ENCODE results near the gene CCDC24.

The CCDC24 gene

GRCh38 chr1:43960798-43961197 lies 30.6 kb upstream of the CCDC24 start:
- Histone ChIP-seq H2AFZ (ENCODE audit: low read length) (no peak overlapping the region), H3K9ac (ENCODE audit: low read length) (no peak overlapping the region), H3K4me2 (ENCODE audit: low read depth, low read length) (no peak overlapping the region), H3K4me1 (ENCODE audit: low read length) (no peaks in the 10 kb centered on the region), H3K9me2 (replicated peaks; ENCODE audit: insufficient read depth, low read length) (no peaks in the 10 kb centered on the region), H3F3A (ENCODE audit: insufficient read depth, low read length) (no peaks in the 10 kb centered on the region; the same call in 1 of the 2 replicates), H3K79me2 (ENCODE audit: low read length) (no peaks in the 10 kb centered on the region), H3K36me3 (replicated peaks; ENCODE audit: insufficient read depth, low read length) (no peaks in the 10 kb centered on the region), H3K4me3 (ENCODE audit: low read length) (no peak overlapping the region), H3K27ac (ENCODE audit: low read length) (no peak overlapping the region), H4K20me1 (ENCODE audit: insufficient read depth, low read length) (no peaks in the 10 kb centered on the region), H3K27me3 (replicated peaks; ENCODE audit: insufficient read depth, low read length) (no peaks in the 10 kb centered on the region), H3K9me3 (replicated peaks; ENCODE audit: insufficient read depth, low read length) (no peaks in the 10 kb centered on the region)
- DNase-seq, result no peak
- TF ChIP-seq EZH2 (optimal IDR thresholded peaks at IDR 0.05; ENCODE audit: low read depth, low read length) (no peak), CTCF (IDR thresholded peaks at IDR 0.05; ENCODE audit: low read length) (no peak), EZH2phosphoT487 (IDR thresholded peaks at IDR 0.05; ENCODE audit: low read length) (no peak)

DNA sequence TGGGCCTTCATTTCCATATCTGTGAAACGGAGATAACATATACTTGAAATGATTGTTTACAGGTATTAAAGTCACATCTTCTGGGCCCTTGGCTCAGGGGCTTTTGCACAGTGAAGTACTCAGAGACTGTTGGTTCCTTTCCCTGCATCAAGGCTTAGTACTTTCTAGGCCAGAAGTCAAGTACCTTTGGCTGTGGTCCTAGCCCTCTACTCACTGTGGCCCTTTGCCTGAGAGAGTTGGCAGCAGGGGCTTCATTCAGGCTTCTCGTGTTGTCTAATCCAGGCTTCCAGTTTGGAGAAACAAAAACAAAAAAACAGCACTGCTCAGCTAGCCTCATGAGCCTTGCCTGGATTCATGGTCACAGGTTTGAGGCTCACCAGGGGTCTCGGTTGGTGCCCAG lies 29.7 kb upstream of the CCDC24 start:
- no peak overlapping the region for H3K9ac ChIP-seq (ENCODE audit: low read length)
- H3K4me3 ChIP-seq (ENCODE audit: low read length), result no peak overlapping the region
- H2AFZ ChIP-seq (ENCODE audit: low read length), result no peak overlapping the region
- no peaks in the 10 kb centered on the region for H4K20me1 ChIP-seq (ENCODE audit: insufficient read depth, low read length)
- H3K27me3 ChIP-seq (replicated peaks; ENCODE audit: insufficient read depth, low read length), result no peaks in the 10 kb centered on the region
- no peak overlapping the region for H3K4me2 ChIP-seq (ENCODE audit: low read depth, low read length)
- H3K27ac ChIP-seq (ENCODE audit: low read length), result no peak overlapping the region
- no peaks in the 10 kb centered on the region for H3K79me2 ChIP-seq (ENCODE audit: low read length)
- H3K9me2 ChIP-seq (replicated peaks; ENCODE audit: insufficient read depth, low read length), result no peaks in the 10 kb centered on the region
- H3K9me3 ChIP-seq (replicated peaks; ENCODE audit: insufficient read depth, low read length), result no peaks in the 10 kb centered on the region
- no peak for DNase-seq
- H3K36me3 ChIP-seq (replicated peaks; ENCODE audit: insufficient read depth, low read length), result no peaks in the 10 kb centered on the region
- TF ChIP-seq EZH2phosphoT487 (IDR thresholded peaks at IDR 0.05; ENCODE audit: low read length) (no peak), CTCF (IDR thresholded peaks at IDR 0.05; ENCODE audit: low read length) (no peak), EZH2 (optimal IDR thresholded peaks at IDR 0.05; ENCODE audit: low read depth, low read length) (no peak)
- no peaks in the 10 kb centered on the region for H3K4me1 ChIP-seq (ENCODE audit: low read length)
- no peaks in the 10 kb centered on the region; the same call in 1 of the 2 replicates for H3F3A ChIP-seq (ENCODE audit: insufficient read depth, low read length)

DNA sequence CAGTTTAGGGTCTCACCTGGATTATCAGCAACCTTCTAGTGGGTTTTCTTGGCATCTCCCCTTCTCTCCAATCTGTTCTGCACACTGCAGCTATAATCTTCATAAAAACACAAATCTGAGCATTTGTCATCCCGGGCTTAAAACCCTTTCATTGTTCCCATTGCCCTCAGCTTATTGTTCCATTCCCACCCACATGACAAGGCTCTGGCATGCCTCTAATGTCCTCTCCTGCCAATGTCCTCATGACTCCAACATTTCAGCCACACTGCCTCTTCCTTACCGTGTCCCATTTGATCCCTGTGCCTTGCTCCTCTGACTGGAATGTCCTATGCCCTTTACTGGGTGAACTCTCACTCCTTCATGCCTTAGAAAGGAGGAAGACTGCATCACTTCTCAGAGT lies 29.1 kb upstream of the CCDC24 start:
- no peak overlapping the region for H3K4me3 ChIP-seq (ENCODE audit: low read length)
- H4K20me1 ChIP-seq (ENCODE audit: insufficient read depth, low read length), result no peaks in the 10 kb centered on the region
- no peaks in the 10 kb centered on the region for H3K36me3 ChIP-seq (replicated peaks; ENCODE audit: insufficient read depth, low read length)
- no peak overlapping the region for H3K9ac ChIP-seq (ENCODE audit: low read length)
- no peak for DNase-seq
- no peaks in the 10 kb centered on the region for H3K79me2 ChIP-seq (ENCODE audit: low read length)
- no peaks in the 10 kb centered on the region for H3K4me1 ChIP-seq (ENCODE audit: low read length)
- no peaks in the 10 kb centered on the region for H3K27me3 ChIP-seq (replicated peaks; ENCODE audit: insufficient read depth, low read length)
- no peak overlapping the region for H2AFZ ChIP-seq (ENCODE audit: low read length)
- no peak overlapping the region for H3K27ac ChIP-seq (ENCODE audit: low read length)
- no peaks in the 10 kb centered on the region; the same call in 1 of the 2 replicates for H3F3A ChIP-seq (ENCODE audit: insufficient read depth, low read length)
- H3K9me3 ChIP-seq (replicated peaks; ENCODE audit: insufficient read depth, low read length), result no peaks in the 10 kb centered on the region
- no peak overlapping the region for H3K4me2 ChIP-seq (ENCODE audit: low read depth, low read length)
- TF ChIP-seq EZH2 (optimal IDR thresholded peaks at IDR 0.05; ENCODE audit: low read depth, low read length) (no peak), CTCF (IDR thresholded peaks at IDR 0.05; ENCODE audit: low read length) (no peak), EZH2phosphoT487 (IDR thresholded peaks at IDR 0.05; ENCODE audit: low read length) (no peak)
- no peaks in the 10 kb centered on the region for H3K9me2 ChIP-seq (replicated peaks; ENCODE audit: insufficient read depth, low read length)

Measured in MM.1S (cell line).